C4-2B (cell line): Measurements from ENCODE around the gene MDM1.

Experiments used
- H3K27ac ChIP-seq: fragments of 450-650 bp; 2 replicates; pipeline ENCODE4 v1.5.1; 2017
- ZFX ChIP-seq: fragments of 450-650 bp; IDR thresholded peaks from 2 replicates; pipeline ENCODE4 v1.6.1; 2017
- TF ChIP-seq, protein P1 (sequence below): fragments of 450-650 bp; conservative IDR thresholded peaks from 2 replicates; pipeline ENCODE4 v1.5.1; 2017; ENCODE audit warnings: mild to moderate bottlenecking

MDM1 gene

DNA sequence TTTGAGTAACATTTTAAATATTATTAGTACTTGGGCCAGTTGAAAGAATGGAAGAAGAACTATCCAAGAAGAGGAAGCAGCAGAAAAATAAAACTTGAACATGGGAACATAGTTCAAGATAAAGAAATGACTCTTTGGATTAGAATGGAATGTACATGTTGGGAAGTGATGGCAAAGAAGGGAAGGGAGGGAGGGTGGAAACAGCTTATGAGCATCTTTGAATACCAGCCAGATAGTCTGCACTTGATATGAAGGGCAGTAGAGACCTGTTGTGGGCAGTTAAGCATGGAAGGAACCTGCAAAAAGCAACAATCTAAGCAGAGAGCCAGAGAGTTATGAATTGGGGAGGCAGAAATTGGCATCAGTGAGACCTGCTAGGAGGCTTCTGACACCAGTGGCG, 68.8 kb downstream of the MDM1 start:
- TF ChIP-seq, protein P1, sequence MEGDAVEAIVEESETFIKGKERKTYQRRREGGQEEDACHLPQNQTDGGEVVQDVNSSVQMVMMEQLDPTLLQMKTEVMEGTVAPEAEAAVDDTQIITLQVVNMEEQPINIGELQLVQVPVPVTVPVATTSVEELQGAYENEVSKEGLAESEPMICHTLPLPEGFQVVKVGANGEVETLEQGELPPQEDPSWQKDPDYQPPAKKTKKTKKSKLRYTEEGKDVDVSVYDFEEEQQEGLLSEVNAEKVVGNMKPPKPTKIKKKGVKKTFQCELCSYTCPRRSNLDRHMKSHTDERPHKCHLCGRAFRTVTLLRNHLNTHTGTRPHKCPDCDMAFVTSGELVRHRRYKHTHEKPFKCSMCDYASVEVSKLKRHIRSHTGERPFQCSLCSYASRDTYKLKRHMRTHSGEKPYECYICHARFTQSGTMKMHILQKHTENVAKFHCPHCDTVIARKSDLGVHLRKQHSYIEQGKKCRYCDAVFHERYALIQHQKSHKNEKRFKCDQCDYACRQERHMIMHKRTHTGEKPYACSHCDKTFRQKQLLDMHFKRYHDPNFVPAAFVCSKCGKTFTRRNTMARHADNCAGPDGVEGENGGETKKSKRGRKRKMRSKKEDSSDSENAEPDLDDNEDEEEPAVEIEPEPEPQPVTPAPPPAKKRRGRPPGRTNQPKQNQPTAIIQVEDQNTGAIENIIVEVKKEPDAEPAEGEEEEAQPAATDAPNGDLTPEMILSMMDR: no peak

DNA sequence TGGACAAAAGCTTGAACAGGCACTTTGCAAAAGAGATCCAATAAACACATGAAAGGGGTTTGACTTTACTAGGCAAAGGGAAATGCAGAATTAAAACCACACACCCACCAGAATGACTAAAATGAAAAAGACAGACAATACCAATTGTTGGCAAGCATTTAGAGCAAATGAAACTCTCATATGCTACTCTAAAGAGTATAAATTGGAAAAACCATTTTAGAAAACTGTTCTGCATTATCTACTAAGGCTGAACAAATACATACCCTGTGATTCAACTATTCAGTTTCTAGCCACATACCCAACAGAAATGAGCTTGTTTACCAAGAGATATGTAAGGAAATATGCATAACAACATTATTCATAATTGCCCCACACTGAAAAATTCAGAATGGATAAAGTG, 70.3 kb downstream of the MDM1 start:
- no peak for TF ChIP-seq ZFX
- TF ChIP-seq, protein P1: no peak
- H3K27ac ChIP-seq: no peak overlapping the region

More for the DNA sequence above, 68.8 kb downstream of the MDM1 start:
- H3K27ac ChIP-seq: no peak overlapping the region

DNA sequence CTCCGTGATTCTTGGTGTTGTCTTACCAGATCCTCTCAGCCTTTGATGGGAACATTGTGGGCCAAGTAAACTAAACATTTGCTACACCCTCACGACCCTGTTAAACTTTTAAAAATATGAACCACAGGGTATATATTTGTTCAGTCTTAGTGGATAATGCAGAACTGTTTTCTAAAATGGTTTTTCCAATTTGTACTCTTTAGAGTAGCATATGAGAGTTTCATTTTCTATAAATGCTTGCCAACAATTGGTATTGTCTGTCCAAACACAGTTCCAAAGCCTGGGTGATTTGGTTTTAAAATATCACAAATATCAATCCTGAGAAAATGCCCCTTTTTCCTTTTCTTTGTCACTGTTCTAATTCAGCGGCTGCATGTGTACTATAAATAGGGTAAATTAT, 72.0 kb downstream of the MDM1 start:
- TF ChIP-seq, protein P1: no peak
- TF ChIP-seq ZFX: no peak
- no peak overlapping the region for H3K27ac ChIP-seq

DNA sequence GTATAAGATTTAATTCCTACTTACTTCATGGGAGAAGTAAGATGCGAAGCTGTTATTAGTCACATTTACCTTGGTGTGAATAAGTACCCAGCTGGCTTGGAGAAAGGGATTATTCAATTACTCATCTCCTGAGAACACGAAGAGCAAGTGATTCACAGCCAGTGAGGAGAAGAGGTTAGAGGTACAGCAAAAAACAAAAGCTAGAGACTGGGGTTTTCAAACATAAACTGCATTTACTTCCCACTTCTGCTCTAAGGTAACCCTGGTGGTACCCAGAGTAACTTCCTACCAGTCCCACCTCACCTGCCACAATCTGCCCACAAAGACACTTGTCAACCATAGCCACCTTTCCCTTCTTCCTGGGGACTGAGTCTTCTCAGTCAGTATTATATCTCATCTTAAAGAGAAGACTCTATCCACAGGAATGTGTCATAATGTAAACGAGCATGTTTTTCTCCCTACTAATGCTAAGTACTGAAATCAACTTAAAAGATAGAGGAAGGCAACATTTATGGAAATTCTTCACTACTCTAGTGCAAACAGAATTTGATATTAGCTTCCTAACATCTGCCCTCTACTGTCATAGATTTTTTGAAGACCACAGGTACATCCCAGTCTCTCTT, 72.7 kb downstream of the MDM1 start:
- TF ChIP-seq, protein P1: no peak
- TF ChIP-seq ZFX: no peak
- H3K27ac ChIP-seq: no peak overlapping the region

DNA sequence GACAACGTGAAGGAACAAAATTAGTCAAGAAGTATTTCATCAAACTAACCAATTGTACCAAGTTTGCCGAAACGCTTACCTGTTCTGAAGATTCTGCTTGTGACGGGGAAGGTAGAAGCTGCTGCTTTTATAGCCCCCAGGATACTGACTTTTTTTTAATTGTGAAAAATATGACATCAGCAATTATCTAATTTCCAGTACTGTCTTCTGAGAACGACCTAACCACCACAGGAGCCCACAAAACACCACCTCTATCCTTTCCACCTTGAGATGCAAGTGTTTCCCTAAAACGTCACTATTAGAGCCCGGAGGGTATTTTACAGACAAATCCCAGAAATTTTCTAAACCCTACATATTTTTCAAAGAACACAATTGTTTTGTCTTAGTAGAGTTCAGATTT, 78.7 kb downstream of the MDM1 start, which contains the start of gene IL22:
IL22 (minus strand) TSS at position 101 of the 400 bp plus-strand sequence. CDS start 156 bp downstream, outside the sequence.
- TF ChIP-seq, protein P1: no peak
- TF ChIP-seq ZFX: no peak
- H3K27ac ChIP-seq: no peak within 1 kb of the TSS

DNA sequence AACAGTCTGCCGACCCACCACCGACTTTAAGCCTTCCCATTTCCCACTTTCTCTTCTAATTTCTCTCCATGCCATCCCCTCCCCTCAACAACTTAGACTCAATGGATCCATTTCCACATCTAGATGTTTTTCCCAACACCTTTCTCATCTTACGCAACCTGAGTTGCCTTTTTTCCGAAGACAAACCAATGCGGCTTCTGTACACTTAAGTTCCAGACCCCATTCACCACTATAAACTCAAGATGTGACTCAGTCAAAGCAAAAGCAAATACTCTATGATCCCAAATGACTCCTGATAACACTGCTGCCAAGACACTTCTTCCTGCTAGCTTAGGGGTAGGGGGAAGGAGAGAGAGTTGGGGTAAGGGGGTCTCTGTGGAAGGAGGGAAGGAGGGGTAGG, 80.1 kb downstream of the MDM1 start:
- TF ChIP-seq, protein P1: no peak
- no peak for TF ChIP-seq ZFX
- H3K27ac ChIP-seq: no peak overlapping the region

DNA sequence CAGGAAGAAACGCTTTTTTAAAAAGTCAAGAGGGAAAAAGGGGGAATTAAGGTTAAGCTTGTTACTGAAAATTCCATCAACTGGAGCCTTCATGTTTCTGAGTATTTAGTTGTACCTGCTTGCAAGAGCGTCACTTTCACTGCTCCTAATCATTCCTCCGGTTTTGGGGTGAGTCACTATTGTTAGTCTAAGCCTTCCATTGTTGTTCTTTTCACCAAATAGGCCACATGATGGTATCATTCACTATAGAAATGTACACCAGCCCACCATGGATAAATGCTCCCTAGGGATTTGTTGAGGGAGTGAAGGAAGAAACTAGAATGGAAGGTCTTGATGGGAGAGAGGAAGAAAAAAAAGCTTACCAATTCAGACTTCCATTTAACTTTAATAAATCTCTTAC, 81.7 kb downstream of the MDM1 start:
- H3K27ac ChIP-seq: no peak overlapping the region
- TF ChIP-seq, protein P1: no peak
- TF ChIP-seq ZFX: no peak
